GM18517 (cell line): ENCODE data around the gene BLNK.

Experiments used
- ATAC-seq: cut with Tn5 transposase; IDR thresholded peaks from one replicate; pipeline ENCODE4 v1.9.1; 2021; ENCODE audit warnings: mild to moderate bottlenecking, moderate library complexity; ENCODE audit not compliant: unreplicated experiment

BLNK gene

GRCh38 chr10:96289218-96289910, 18.0 kb upstream of the BLNK start:
- no peak for ATAC-seq

- ATAC-seq, result peak; percentile 70
Observed at GRCh38 chr10:96288151-96288621, 16.8 kb upstream of the BLNK start.

- peak; percentile 68 for ATAC-seq
Observed at GRCh38 chr10:96287392-96288105, 16.2 kb upstream of the BLNK start.

- no peak for ATAC-seq
Observed at GRCh38 chr10:96285331-96285752, 14.0 kb upstream of the BLNK start.

GRCh38 chr10:96283756-96284155, 12.4 kb upstream of the BLNK start:
- no peak for ATAC-seq

- no peak for ATAC-seq
Observed at GRCh38 chr10:96283351-96283750, 12.0 kb upstream of the BLNK start.

GRCh38 chr10:96281444-96282029, 10.2 kb upstream of the BLNK start:
- no peak for ATAC-seq

- ATAC-seq, result no peak
Observed at GRCh38 chr10:96280859-96281258, 9.5 kb upstream of the BLNK start.

GRCh38 chr10:96279191-96279641, 7.8 kb upstream of the BLNK start:
- no peak for ATAC-seq

GRCh38 chr10:96276831-96277230, 5.5 kb upstream of the BLNK start:
- no peak for ATAC-seq

- no peak for ATAC-seq
Observed at GRCh38 chr10:96276426-96276825, 5.1 kb upstream of the BLNK start.

- ATAC-seq, result no peak
Observed at GRCh38 chr10:96275685-96276418, 4.5 kb upstream of the BLNK start.

- ATAC-seq, result no peak
Observed at GRCh38 chr10:96272316-96273280, 1.2 kb upstream of the BLNK start.

GRCh38 chr10:96270571-96270970, 798 bp downstream of the BLNK start:
- ATAC-seq, result no peak

- no peak for ATAC-seq
Observed at GRCh38 chr10:96269438-96270300, 1.7 kb downstream of the BLNK start.

- no peak for ATAC-seq
Observed at GRCh38 chr10:96268341-96268909, 2.9 kb downstream of the BLNK start.

- no peak for ATAC-seq
Observed at GRCh38 chr10:96267234-96267705, 4.1 kb downstream of the BLNK start.

GRCh38 chr10:96266118-96266770, 5.1 kb downstream of the BLNK start:
- no peak for ATAC-seq
